IPS-18a (cell line): Measurements from ENCODE around the gene CFAP92.
A peak's percentile ranks its signal among the peaks of the same experiment; 100 is the strongest.

Source experiments
- H3K27ac ChIP-seq: one replicate; pipeline ENCODE4 v1.5.1; 2013; ENCODE audit warnings: low read length
- H3K27me3 ChIP-seq: one replicate; pipeline ENCODE4 v1.6.1; 2013; ENCODE audit warnings: mild to moderate bottlenecking, low read length; ENCODE audit not compliant: control insufficient read depth, insufficient read depth
- H3K36me3 ChIP-seq: one replicate; pipeline ENCODE4 v1.6.1; 2013; ENCODE audit warnings: low read depth, low read length; ENCODE audit not compliant: control insufficient read depth
- H3K4me1 ChIP-seq: one replicate; pipeline ENCODE4 v1.6.1; 2013; ENCODE audit warnings: low read depth, low read length; ENCODE audit not compliant: control insufficient read depth
- H3K4me3 ChIP-seq: one replicate; pipeline ENCODE4 v1.5.1; 2013; ENCODE audit warnings: low read length
- H3K9ac ChIP-seq: one replicate; pipeline ENCODE4 v1.6.1; 2013; ENCODE audit warnings: mild to moderate bottlenecking, low read length, moderate library complexity
- H3K9me3 ChIP-seq: one replicate; pipeline ENCODE4 v1.6.1; 2013; ENCODE audit warnings: low read depth, low read length; ENCODE audit not compliant: control insufficient read depth

CFAP92 gene

GRCh38 chr3:129002573-129003569 is 9.0 kb upstream of the CFAP92 start:
- Histone ChIP-seq H3K4me1 (peaks cover 21% of the 10 kb centered on the region), H3K27me3 (peaks cover 99% of the 10 kb centered on the region), H3K9ac (no peak overlapping the region), H3K4me3 (peak overlapping the region; percentile 50), H3K9me3 (no peaks in the 10 kb centered on the region), H3K36me3 (no peaks in the 10 kb centered on the region), H3K27ac (no peak overlapping the region)

- no peak overlapping the region for H3K27ac ChIP-seq
Observed at GRCh38 chr3:129001806-129002572, 8.1 kb upstream of the CFAP92 start.

GRCh38 chr3:129001101-129001805 is 7.4 kb upstream of the CFAP92 start, which contains the start of gene EFCC1:
Gene EFCC1 (plus strand): TSS chr3:129001304. CDS start chr3:129001629, 325 bp downstream.
- peaks cover 21% of the 10 kb centered on the region for H3K4me1 ChIP-seq

More at GRCh38 chr3:129001806-129002572, 8.1 kb upstream of the CFAP92 start:
- peaks cover 21% of the 10 kb centered on the region for H3K4me1 ChIP-seq
- peaks cover 98% of the 10 kb centered on the region for H3K27me3 ChIP-seq
- H3K36me3 ChIP-seq: no peaks in the 10 kb centered on the region
- no peaks in the 10 kb centered on the region for H3K9me3 ChIP-seq
- H3K4me3 ChIP-seq: peak overlapping the region; percentile 50
- H3K9ac ChIP-seq: no peak overlapping the region

DNA sequence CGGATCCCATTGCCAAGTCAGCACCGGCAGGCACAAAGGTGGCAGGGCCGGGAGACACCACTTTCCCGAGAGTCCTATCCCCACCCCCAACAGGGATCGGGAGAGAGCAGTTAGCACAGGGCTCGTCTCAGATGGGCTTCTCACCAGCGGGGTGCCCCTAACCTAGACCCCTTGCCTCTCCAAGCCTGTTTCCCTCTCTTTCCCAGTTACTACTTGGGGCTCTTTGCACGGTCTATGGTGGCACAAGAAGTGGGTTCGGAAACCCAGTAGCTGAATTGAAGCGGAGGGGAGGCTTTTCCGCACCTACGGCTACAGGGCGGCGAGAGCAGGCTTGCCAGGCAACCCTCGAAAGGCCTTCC is 6.8 kb upstream of the CFAP92 start:
- no peaks in the 10 kb centered on the region for H3K9me3 ChIP-seq
- H3K9ac ChIP-seq: no peak overlapping the region
- peak overlapping the region; percentile 50 for H3K4me3 ChIP-seq
- peaks cover 21% of the 10 kb centered on the region for H3K4me1 ChIP-seq
- H3K36me3 ChIP-seq: no peaks in the 10 kb centered on the region
- H3K27ac ChIP-seq: no peak overlapping the region
- peaks cover 97% of the 10 kb centered on the region for H3K27me3 ChIP-seq

More at GRCh38 chr3:129001101-129001805, 7.4 kb upstream of the CFAP92 start, which contains the start of gene EFCC1:
- Histone ChIP-seq H3K27ac (no peak within 1 kb of the TSS), H3K4me3 (peak within 1 kb of the TSS; percentile 50), H3K9ac (no peak within 1 kb of the TSS), H3K36me3 (no peaks in the 10 kb centered on the region), H3K9me3 (no peaks in the 10 kb centered on the region), H3K27me3 (peaks cover 97% of the 10 kb centered on the region)

GRCh38 chr3:128999102-128999501 is 5.2 kb upstream of the CFAP92 start:
- Histone ChIP-seq H3K4me3 (no peak overlapping the region), H3K4me1 (peaks cover 25% of the 10 kb centered on the region), H3K27ac (no peak overlapping the region), H3K9me3 (no peaks in the 10 kb centered on the region), H3K9ac (peak overlapping the region; percentile 26), H3K36me3 (no peaks in the 10 kb centered on the region), H3K27me3 (peaks cover 97% of the 10 kb centered on the region)

DNA sequence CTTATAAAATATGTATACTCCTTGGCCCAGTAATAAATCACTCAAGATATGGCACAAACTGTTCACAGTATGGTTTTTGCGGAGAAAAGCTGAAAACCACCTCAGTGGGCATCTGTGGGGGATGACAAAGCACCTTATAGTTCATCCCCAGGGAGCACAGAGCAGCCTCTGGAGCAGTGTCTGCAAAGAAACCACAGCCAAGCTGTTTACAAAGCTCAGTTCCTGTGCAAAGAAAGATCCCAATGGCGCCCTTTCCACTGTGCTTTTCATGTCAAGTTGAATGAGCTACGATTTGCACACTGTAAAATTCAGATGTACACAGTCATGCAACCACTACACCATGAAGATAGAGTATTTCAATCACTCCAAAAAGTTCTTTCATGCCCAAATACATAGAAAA is 4.7 kb upstream of the CFAP92 start:
- H3K4me1 ChIP-seq: peaks cover 25% of the 10 kb centered on the region

DNA sequence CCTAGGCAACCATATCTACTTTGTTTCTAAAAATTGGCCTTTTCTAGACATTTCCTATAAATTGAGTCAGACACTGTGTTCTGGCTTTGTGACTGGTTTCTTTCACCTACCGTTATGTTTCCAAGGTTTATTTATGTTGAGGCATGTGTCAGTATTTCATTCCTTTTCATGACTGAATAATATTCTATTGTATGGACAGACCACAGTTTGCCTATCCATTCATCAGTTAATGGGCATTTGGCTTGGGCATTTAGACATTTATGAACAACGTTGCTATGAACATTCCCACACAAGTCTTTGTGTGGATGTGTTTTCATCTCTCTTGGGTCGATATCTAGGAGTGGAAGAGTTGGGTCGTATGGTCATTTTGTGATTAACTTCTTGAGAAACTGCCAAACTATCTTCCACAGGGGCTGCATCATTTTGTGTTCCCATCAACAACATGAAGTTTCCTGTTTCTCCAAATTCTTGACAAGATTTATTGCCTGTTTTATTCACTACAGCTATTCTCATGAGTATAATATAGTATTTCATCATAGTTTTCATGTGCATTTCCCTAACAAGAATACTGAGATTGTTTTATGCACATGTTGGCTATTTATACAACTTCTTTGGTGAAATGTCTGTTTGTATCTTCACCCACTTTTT is 3.7 kb upstream of the CFAP92 start:
- Histone ChIP-seq H3K9ac (no peak overlapping the region), H3K4me1 (peaks cover 29% of the 10 kb centered on the region), H3K9me3 (no peaks in the 10 kb centered on the region), H3K36me3 (no peaks in the 10 kb centered on the region), H3K27me3 (peaks cover 95% of the 10 kb centered on the region), H3K27ac (no peak overlapping the region), H3K4me3 (no peak overlapping the region)

More for the DNA sequence above, 4.7 kb upstream of the CFAP92 start:
- H3K9ac ChIP-seq: peak overlapping the region; percentile 26
- no peak overlapping the region for H3K4me3 ChIP-seq
- H3K27ac ChIP-seq: no peak overlapping the region
- H3K27me3 ChIP-seq: peaks cover 95% of the 10 kb centered on the region
- H3K36me3 ChIP-seq: no peaks in the 10 kb centered on the region
- H3K9me3 ChIP-seq: no peaks in the 10 kb centered on the region

- H3K9ac ChIP-seq: no peak overlapping the region
- no peaks in the 10 kb centered on the region for H3K9me3 ChIP-seq
- H3K27me3 ChIP-seq: peaks cover 91% of the 10 kb centered on the region
- no peak overlapping the region for H3K27ac ChIP-seq
- H3K4me3 ChIP-seq: no peak overlapping the region
- H3K36me3 ChIP-seq: no peaks in the 10 kb centered on the region
- peaks cover 29% of the 10 kb centered on the region for H3K4me1 ChIP-seq
Observed at GRCh38 chr3:128996726-128997125, 2.9 kb upstream of the CFAP92 start.

- H3K27me3 ChIP-seq: peaks cover 86% of the 10 kb centered on the region
- no peak overlapping the region for H3K9ac ChIP-seq
- no peaks in the 10 kb centered on the region for H3K9me3 ChIP-seq
- no peaks in the 10 kb centered on the region for H3K36me3 ChIP-seq
- H3K4me1 ChIP-seq: peaks cover 29% of the 10 kb centered on the region
- H3K27ac ChIP-seq: no peak overlapping the region
- H3K4me3 ChIP-seq: no peak overlapping the region
Observed at GRCh38 chr3:128996200-128996599, 2.3 kb upstream of the CFAP92 start.

GRCh38 chr3:128995737-128996136 is 1.9 kb upstream of the CFAP92 start:
- Histone ChIP-seq H3K27ac (no peak overlapping the region), H3K4me3 (no peak overlapping the region), H3K4me1 (peaks cover 27% of the 10 kb centered on the region), H3K9me3 (no peaks in the 10 kb centered on the region), H3K9ac (no peak overlapping the region), H3K27me3 (peaks cover 81% of the 10 kb centered on the region), H3K36me3 (no peaks in the 10 kb centered on the region)
